ENCODE measurements around the gene PPP2R5C.

Gene PPP2R5C

GRCh38 chr14:101961011-101961721 lies 199.7 kb downstream of the PPP2R5C start:
- 32 to 34% methylated on average over 15 to 16 of the region's 19 CpGs for WGBS, 2 experiments (ENCODE audit: insufficient coverage in 2 of 2)

GRCh38 chr14:101961746-101962502 lies 200.4 kb downstream of the PPP2R5C start:
- no peaks in the 10 kb centered on the region for H3K36me3 ChIP-seq (ENCODE audit: control insufficient read depth, insufficient read depth, low read length)
- no peaks in the 10 kb centered on the region for H3K9me3 ChIP-seq (ENCODE audit: control insufficient read depth, low read length)
- no peak overlapping the region for H3K27ac ChIP-seq (ENCODE audit: low read depth, low read length, severe bottlenecking)
- WGBS, 2 experiments (ENCODE audit: insufficient coverage in 2 of 2), result 93 to 94% methylated on average over 6 of the region's 9 CpGs
- H3K4me1 ChIP-seq (ENCODE audit: control insufficient read depth, insufficient read depth, low read length, poor library complexity, severe bottlenecking), result peaks cover 10% of the 10 kb centered on the region
- H3K4me3 ChIP-seq (ENCODE audit: extremely low read depth, insufficient read depth, low read length, poor library complexity, severe bottlenecking), result no peak overlapping the region

More at GRCh38 chr14:101961011-101961721, 199.7 kb downstream of the PPP2R5C start:
- Histone ChIP-seq H3K4me3 (ENCODE audit: extremely low read depth, insufficient read depth, low read length, poor library complexity, severe bottlenecking) (no peak overlapping the region), H3K9me3 (ENCODE audit: control insufficient read depth, low read length) (no peaks in the 10 kb centered on the region), H3K36me3 (ENCODE audit: control insufficient read depth, insufficient read depth, low read length) (no peaks in the 10 kb centered on the region), H3K27ac (ENCODE audit: low read depth, low read length, severe bottlenecking) (no peak overlapping the region), H3K4me1 (ENCODE audit: control insufficient read depth, insufficient read depth, low read length, poor library complexity, severe bottlenecking) (peaks cover 10% of the 10 kb centered on the region)

GRCh38 chr14:101962503-101962874 lies 201.0 kb downstream of the PPP2R5C start:
- Histone ChIP-seq H3K4me1 (ENCODE audit: control insufficient read depth, insufficient read depth, low read length, poor library complexity, severe bottlenecking) (peaks cover 10% of the 10 kb centered on the region), H3K27ac (ENCODE audit: low read depth, low read length, severe bottlenecking) (no peak overlapping the region), H3K4me3 (ENCODE audit: extremely low read depth, insufficient read depth, low read length, poor library complexity, severe bottlenecking) (no peak overlapping the region), H3K9me3 (ENCODE audit: control insufficient read depth, low read length) (no peaks in the 10 kb centered on the region), H3K36me3 (ENCODE audit: control insufficient read depth, insufficient read depth, low read length) (peaks cover 2% of the 10 kb centered on the region)
- 73 to 80% methylated on average over 4 to 5 of the region's 5 CpGs for WGBS, 2 experiments (ENCODE audit: insufficient coverage in 2 of 2)

- Histone ChIP-seq H3K9me3 (ENCODE audit: control insufficient read depth, low read length) (no peaks in the 10 kb centered on the region), H3K4me1 (ENCODE audit: control insufficient read depth, insufficient read depth, low read length, poor library complexity, severe bottlenecking) (peaks cover 10% of the 10 kb centered on the region), H3K4me3 (ENCODE audit: extremely low read depth, insufficient read depth, low read length, poor library complexity, severe bottlenecking) (no peak overlapping the region), H3K36me3 (ENCODE audit: control insufficient read depth, insufficient read depth, low read length) (peaks cover 4% of the 10 kb centered on the region), H3K27ac (ENCODE audit: low read depth, low read length, severe bottlenecking) (no peak overlapping the region)
- WGBS, 2 experiments (ENCODE audit: insufficient coverage in 2 of 2), result 80 to 86% methylated on average over 1 of the region's 5 CpGs
These were observed 201.5 kb downstream of the PPP2R5C start for GRCh38 chr14:101963052-101963451.

GRCh38 chr14:101963656-101964296 lies 202.3 kb downstream of the PPP2R5C start:
- Histone ChIP-seq H3K36me3 (ENCODE audit: control insufficient read depth, insufficient read depth, low read length) (peaks cover 11% of the 10 kb centered on the region), H3K9me3 (ENCODE audit: control insufficient read depth, low read length) (no peaks in the 10 kb centered on the region), H3K4me1 (ENCODE audit: control insufficient read depth, insufficient read depth, low read length, poor library complexity, severe bottlenecking) (peaks cover 10% of the 10 kb centered on the region), H3K4me3 (ENCODE audit: extremely low read depth, insufficient read depth, low read length, poor library complexity, severe bottlenecking) (no peak overlapping the region), H3K27ac (ENCODE audit: low read depth, low read length, severe bottlenecking) (no peak overlapping the region)
- WGBS, 2 experiments (ENCODE audit: insufficient coverage in 2 of 2), result 74 to 78% methylated on average over 13 to 16 of the region's 20 CpGs

- Histone ChIP-seq H3K36me3 (ENCODE audit: control insufficient read depth, insufficient read depth, low read length) (peaks cover 17% of the 10 kb centered on the region), H3K4me3 (ENCODE audit: extremely low read depth, insufficient read depth, low read length, poor library complexity, severe bottlenecking) (peak within 1 kb of the TSS; percentile 99), H3K4me1 (ENCODE audit: control insufficient read depth, insufficient read depth, low read length, poor library complexity, severe bottlenecking) (peaks cover 10% of the 10 kb centered on the region), H3K9me3 (ENCODE audit: control insufficient read depth, low read length) (no peaks in the 10 kb centered on the region), H3K27ac (ENCODE audit: low read depth, low read length, severe bottlenecking) (peak within 1 kb of the TSS; percentile 83)
- 0% methylated on average over 89 to 97 of the region's 115 CpGs for WGBS, 2 experiments (ENCODE audit: insufficient coverage in 2 of 2)
These were observed 203.0 kb downstream of the PPP2R5C start, which contains the start of gene DYNC1H1 for GRCh38 chr14:101964297-101965180. Gene DYNC1H1 (plus strand): TSS chr14:101964573. CDS start chr14:101964692, 119 bp downstream.

- 0% methylated on average over 26 to 27 of the region's 28 CpGs for WGBS, 2 experiments (ENCODE audit: insufficient coverage in 2 of 2)
- H3K4me3 ChIP-seq (ENCODE audit: extremely low read depth, insufficient read depth, low read length, poor library complexity, severe bottlenecking), result peak overlapping the region; percentile 99
- H3K27ac ChIP-seq (ENCODE audit: low read depth, low read length, severe bottlenecking), result peak overlapping the region; percentile 83
- H3K36me3 ChIP-seq (ENCODE audit: control insufficient read depth, insufficient read depth, low read length), result peaks cover 20% of the 10 kb centered on the region
- H3K9me3 ChIP-seq (ENCODE audit: control insufficient read depth, low read length), result no peaks in the 10 kb centered on the region
- peaks cover 10% of the 10 kb centered on the region for H3K4me1 ChIP-seq (ENCODE audit: control insufficient read depth, insufficient read depth, low read length, poor library complexity, severe bottlenecking)
These were observed 203.7 kb downstream of the PPP2R5C start for GRCh38 chr14:101965181-101965544.

GRCh38 chr14:101965770-101966722 lies 204.5 kb downstream of the PPP2R5C start:
- Histone ChIP-seq H3K27ac (ENCODE audit: low read depth, low read length, severe bottlenecking) (peak overlapping the region; percentile 83), H3K4me1 (ENCODE audit: control insufficient read depth, insufficient read depth, low read length, poor library complexity, severe bottlenecking) (peaks cover 10% of the 10 kb centered on the region), H3K4me3 (ENCODE audit: extremely low read depth, insufficient read depth, low read length, poor library complexity, severe bottlenecking) (peak overlapping the region; percentile 99), H3K9me3 (ENCODE audit: control insufficient read depth, low read length) (no peaks in the 10 kb centered on the region), H3K36me3 (ENCODE audit: control insufficient read depth, insufficient read depth, low read length) (peaks cover 21% of the 10 kb centered on the region)
- 27% methylated on average over 2 of the region's 5 CpGs; no CpG with 5 or more reads in 1 of the 2 experiments for WGBS, 2 experiments (ENCODE audit: insufficient coverage in 2 of 2)

GRCh38 chr14:101966742-101967141 lies 205.2 kb downstream of the PPP2R5C start:
- no CpG with 5 or more reads among the region's 2 CpGs for WGBS, 2 experiments (ENCODE audit: insufficient coverage in 2 of 2)
- H3K27ac ChIP-seq (ENCODE audit: low read depth, low read length, severe bottlenecking), result no peak overlapping the region

More at GRCh38 chr14:101966742-101967141, 205.2 kb downstream of the PPP2R5C start:
- H3K4me1 ChIP-seq (ENCODE audit: control insufficient read depth, insufficient read depth, low read length, poor library complexity, severe bottlenecking), result peaks cover 10% of the 10 kb centered on the region
- peak overlapping the region; percentile 99 for H3K4me3 ChIP-seq (ENCODE audit: extremely low read depth, insufficient read depth, low read length, poor library complexity, severe bottlenecking)
- H3K9me3 ChIP-seq (ENCODE audit: control insufficient read depth, low read length), result no peaks in the 10 kb centered on the region
- peaks cover 23% of the 10 kb centered on the region for H3K36me3 ChIP-seq (ENCODE audit: control insufficient read depth, insufficient read depth, low read length)
